Lower leg skin (tissue), 4 donors: ENCODE results near the gene NOVA2. TPM values are rescaled to one million over a fixed set of nuclear protein-coding genes. Genes with fewer than 3 reads are reported as not detected.

ENCODE experiments used
- DNase-seq, 2 donors: peaks; one replicate each; pipeline ENCODE4 v3.0.0-alpha.2; 2019; ENCODE audit warnings: low spot score in 2 of 2
- H3K4me3 ChIP-seq: fragments of 200-600 bp; sonication (generic); 2 replicates; pipeline ENCODE4 v1.5.1; 2017; ENCODE audit warnings: mild to moderate bottlenecking, low read depth; ENCODE audit not compliant: poor library complexity, severe bottlenecking
- POLR2A ChIP-seq, 2 donors: fragments of 450-650 bp; IDR thresholded peaks; one replicate each; pipeline ENCODE4 v1.6.1; 2016 to 2017; ENCODE audit warnings: antibody characterized with exemption in 2 of 2, mild to moderate bottlenecking in 1 of 2, moderate library complexity in 1 of 2
- WGBS, 2 donors: methylation state at CpG; one replicate each; pipeline ENCODE4 v1.1.5; 2018; 5-methylcytosine and 5-hydroxymethylcytosine counted together
- intact Hi-C: fragments of 100-400 bp; cut with DNase I; formaldehyde crosslinking; loops from one replicate; pipeline ENCODE4 v1.15.0; 2023; ENCODE audit warnings: low total_unique reads
- total RNA-seq, 4 donors: library from RNA; depleted of rRNA; stranded (reverse); fragments of >200 nt; gene quantifications; one replicate each; pipeline ENCODE4 v1.1.0, GENCODE V29; 2016
- TF ChIP-seq, protein P1 (sequence below), 3 donors: fragments of 450-650 bp; IDR thresholded peaks; one replicate each; pipeline ENCODE4 v1.5.1; 2016; ENCODE audit warnings: antibody characterized with exemption in 3 of 3, mild to moderate bottlenecking in 3 of 3, moderate library complexity in 2 of 3

Gene NOVA2
- total RNA-seq, 4 donors from 2014 or later, result 0.25 to 0.91 (median 0.66) TPM

DNA sequence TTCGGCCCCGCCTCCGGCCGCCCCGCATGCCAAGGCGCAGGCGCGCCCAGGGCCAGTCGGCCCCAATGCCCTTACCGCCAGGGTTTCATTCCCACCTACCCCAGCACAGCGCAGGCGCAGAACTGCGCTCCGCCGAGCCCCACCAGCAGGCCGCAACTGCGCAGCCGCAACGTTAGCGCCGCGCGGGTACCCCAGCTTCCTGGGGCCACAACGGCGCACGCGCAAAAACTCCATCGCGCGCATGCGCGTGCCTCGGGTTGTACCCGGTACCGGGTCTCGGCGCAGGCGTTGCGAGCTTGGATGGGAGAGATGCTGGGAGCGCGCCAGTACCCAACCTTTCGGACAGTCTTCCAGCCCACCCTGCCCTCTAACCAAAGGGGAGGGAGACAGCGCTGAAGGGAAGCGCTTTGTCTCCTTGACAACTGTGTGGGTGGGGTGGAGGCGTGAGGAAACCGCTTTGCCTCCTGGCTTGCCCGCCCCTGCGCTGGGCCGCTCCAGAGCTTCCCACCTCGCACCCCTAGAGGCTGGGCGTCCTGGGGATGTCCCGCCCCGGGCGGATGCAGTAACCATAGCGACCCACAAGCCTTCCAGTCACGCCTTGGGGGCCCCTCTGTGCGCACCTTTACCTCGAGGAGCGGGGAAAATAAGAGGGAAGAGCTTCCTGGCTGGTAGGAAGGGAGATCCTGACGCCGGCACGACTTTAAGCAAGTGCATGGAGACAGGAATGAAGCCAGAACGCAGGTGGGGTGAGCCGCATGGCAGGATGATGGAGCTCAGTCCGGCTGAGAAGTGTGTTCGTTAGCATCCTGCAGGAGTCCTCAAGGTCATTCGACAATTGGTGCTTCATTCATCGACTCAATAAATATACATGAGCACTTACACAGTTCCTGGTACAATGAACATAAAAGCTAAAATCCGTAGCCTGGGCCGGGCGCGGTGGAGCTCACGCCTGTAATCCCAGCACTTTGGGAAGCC, 70.7 kb downstream of the NOVA2 start:
- 2 to 3% methylated on average over 44 to 68 of the region's 73 CpGs for WGBS, 2 donors
- peak overlapping the region; percentile 45 for H3K4me3 ChIP-seq
- DNase-seq, result peak; percentile 95 to 99
- intact Hi-C loops, result no loop called here
- TF ChIP-seq POLR2A (IDR thresholded peaks at IDR 0.05), result peak in 1 of 2 donors; percentile 32
- TF ChIP-seq, protein P1, sequence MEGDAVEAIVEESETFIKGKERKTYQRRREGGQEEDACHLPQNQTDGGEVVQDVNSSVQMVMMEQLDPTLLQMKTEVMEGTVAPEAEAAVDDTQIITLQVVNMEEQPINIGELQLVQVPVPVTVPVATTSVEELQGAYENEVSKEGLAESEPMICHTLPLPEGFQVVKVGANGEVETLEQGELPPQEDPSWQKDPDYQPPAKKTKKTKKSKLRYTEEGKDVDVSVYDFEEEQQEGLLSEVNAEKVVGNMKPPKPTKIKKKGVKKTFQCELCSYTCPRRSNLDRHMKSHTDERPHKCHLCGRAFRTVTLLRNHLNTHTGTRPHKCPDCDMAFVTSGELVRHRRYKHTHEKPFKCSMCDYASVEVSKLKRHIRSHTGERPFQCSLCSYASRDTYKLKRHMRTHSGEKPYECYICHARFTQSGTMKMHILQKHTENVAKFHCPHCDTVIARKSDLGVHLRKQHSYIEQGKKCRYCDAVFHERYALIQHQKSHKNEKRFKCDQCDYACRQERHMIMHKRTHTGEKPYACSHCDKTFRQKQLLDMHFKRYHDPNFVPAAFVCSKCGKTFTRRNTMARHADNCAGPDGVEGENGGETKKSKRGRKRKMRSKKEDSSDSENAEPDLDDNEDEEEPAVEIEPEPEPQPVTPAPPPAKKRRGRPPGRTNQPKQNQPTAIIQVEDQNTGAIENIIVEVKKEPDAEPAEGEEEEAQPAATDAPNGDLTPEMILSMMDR (IDR thresholded peaks at IDR 0.05), result no peak

DNA sequence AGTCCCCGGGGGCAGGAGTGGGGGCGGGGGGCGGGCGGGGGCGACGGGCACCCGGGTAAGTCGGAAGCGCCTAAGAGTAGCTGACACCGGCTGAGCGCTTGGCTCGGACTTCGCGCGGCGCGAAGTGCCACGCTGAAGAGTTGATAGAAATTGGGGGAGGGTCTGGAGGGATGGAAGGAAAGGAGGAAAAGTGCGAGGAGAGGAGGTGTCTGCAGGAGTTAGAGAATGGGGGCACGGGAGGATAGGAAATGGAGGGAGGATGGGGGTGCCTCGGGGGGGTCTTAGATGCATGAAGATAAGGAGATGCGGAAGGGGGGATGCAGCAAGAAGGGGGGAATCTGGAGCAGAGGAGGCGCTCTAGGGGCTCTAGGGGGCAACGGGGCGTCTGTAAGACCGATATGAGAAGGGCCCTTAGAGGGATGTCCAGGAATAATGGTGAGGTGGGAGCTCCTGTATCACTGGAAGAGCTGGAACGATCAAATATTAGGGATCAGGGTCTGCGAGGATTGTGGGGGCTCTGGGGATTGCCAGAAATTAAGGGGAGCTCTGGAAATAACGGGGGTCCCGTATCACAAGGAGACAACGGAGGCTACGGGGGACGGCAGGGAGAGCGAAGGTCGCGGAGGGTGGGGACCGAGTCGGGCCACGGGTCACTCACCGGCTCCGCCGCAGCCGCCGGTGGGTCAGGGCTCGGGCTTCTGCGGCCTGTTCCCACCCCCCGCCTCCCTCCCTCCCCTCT, 71.6 kb downstream of the NOVA2 start, which contains the start of gene MYPOP:
TSS of gene MYPOP (minus strand) at position 702 of the 739 bp plus-strand sequence. CDS start 840 bp downstream, outside the sequence.
- no peak for DNase-seq
- WGBS, 2 donors, result 1% methylated on average over 42 to 45 of the region's 47 CpGs
- TF ChIP-seq, protein P1 (IDR thresholded peaks at IDR 0.05), result no peak
- TF ChIP-seq POLR2A (IDR thresholded peaks at IDR 0.05), result no peak
- peak within 1 kb of the TSS; percentile 45 for H3K4me3 ChIP-seq
- intact Hi-C loops, result no loop called here

DNA sequence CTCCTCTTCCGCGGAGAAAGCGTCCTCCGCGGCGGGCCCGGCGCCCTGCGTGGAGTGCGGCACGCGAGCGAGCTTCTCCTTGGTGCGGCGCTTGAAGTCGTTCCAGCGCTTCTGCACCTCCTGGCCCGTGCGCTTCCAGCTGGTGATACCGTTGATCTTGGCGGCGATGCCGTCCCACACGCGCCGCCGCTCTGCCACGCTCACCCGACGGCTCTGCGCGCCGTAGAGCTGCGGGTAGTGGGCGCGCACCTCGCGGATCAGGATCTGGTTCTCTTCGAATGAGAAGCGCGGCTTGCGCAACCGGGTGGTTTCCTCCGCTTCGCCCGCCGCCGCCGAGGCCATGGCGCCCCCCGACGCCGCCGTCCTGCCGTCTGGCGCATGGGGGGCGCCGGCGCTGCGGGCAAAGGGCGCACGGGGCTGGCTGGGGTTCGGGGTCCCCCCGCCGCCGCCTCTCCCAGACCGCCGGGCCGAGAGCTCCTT, 72.2 kb downstream of the NOVA2 start:
- intact Hi-C loops, result no loop called here
- peak overlapping the region; percentile 45 for H3K4me3 ChIP-seq
- WGBS, 2 donors, result 1 to 5% methylated on average over 27 to 40 of the region's 69 CpGs
- no peak for TF ChIP-seq POLR2A (IDR thresholded peaks at IDR 0.05)
- TF ChIP-seq, protein P1 (IDR thresholded peaks at IDR 0.05), result no peak
- DNase-seq, result peak in 1 of 2 donors; percentile 90

DNA sequence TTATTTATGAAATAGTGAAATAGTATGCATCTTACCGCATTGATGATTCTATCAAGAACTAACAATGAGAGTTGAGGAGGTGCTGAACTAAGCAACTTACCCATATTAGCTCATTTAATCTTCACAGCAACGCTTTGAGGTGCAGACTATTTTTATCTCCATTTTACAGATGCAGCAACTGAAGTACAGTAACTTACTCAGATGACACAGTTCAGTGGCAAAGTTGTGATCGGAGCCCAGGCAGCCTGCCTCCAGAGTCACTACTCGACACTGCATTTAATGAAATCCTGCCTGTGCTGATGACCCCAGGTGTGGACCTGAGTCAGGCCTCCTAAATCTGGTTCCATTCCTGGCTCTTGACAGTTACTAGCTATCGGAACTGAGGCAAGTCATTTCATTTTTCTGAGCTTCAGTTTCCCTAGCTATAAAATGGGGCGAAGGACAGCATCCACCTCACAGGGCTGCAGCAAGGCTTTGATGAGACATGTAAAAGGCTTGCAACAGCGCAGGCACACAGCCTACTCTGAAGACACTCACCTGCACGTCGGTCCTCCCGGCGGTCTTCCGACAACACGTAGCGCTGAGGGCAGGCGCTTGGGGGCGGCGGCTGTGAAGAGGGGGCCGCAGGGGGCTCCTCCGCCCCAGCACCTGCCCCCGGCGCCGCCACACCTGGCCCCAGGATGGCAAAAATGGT, 72.8 kb downstream of the NOVA2 start:
- no peak for TF ChIP-seq POLR2A (IDR thresholded peaks at IDR 0.05)
- TF ChIP-seq, protein P1 (IDR thresholded peaks at IDR 0.05), result no peak
- DNase-seq, result no peak
- H3K4me3 ChIP-seq, result no peak overlapping the region
- WGBS, 2 donors, result 45 to 73% methylated on average over 7 to 22 of the region's 22 CpGs
- intact Hi-C loops, result no loop called here

DNA sequence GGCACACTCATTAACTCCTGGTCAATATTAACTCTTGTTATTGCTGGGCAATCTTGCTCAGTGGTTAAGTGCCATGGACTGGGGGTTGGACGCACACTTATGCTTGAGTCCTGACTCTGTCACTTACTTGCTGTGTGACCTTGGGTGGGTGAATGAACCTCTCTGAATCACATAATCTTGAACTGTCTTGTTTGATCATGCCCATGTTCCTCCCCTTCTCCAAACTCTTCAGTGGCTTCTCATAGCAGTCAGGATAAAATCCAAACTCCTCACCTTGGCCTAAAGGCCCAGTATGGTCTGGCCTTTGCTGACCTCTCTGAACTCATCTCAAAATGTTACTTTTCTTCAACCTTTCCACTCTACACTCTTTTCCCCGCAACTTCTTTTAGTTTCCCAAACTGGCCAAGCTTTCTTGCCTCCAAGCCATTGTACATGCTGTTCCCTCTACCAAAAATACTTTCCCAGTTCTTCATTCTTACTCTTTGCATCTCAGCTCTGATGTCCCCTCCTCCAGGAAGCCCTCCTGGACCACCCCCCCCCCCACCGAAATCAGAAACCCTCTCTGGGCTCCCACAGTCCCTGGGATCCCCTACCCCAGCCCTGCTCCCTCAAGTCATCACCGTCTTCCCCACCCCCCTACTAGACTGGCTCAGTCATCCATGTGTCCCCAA, 73.6 kb downstream of the NOVA2 start:
- no peak overlapping the region for H3K4me3 ChIP-seq
- DNase-seq, result no peak
- TF ChIP-seq, protein P1 (IDR thresholded peaks at IDR 0.05), result no peak
- 92 to 94% methylated on average over 4 of the region's 4 CpGs for WGBS, 2 donors
- intact Hi-C loops, result no loop called here
